ENCODE measurements around the gene SPARCL1.

Gene SPARCL1

GRCh38 chr4:87481377-87481776 lies 47.8 kb downstream of the SPARCL1 start (continued):
- TF ChIP-seq PPARA (CRISPR knock-in tag; IDR thresholded peaks at IDR 0.05; ENCODE audit: borderline replicate concordance) (no peak), TCF4 (CRISPR knock-in tag; IDR thresholded peaks at IDR 0.05; ENCODE audit: borderline replicate concordance) (no peak), BACH2 (CRISPR knock-in tag; IDR thresholded peaks at IDR 0.05; ENCODE audit: borderline replicate concordance) (no peak), ZNF565 (CRISPR knock-in tag; conservative IDR thresholded peaks at IDR 0.05; ENCODE audit: low read depth) (no peak)
- TF ChIP-seq, protein P1, sequence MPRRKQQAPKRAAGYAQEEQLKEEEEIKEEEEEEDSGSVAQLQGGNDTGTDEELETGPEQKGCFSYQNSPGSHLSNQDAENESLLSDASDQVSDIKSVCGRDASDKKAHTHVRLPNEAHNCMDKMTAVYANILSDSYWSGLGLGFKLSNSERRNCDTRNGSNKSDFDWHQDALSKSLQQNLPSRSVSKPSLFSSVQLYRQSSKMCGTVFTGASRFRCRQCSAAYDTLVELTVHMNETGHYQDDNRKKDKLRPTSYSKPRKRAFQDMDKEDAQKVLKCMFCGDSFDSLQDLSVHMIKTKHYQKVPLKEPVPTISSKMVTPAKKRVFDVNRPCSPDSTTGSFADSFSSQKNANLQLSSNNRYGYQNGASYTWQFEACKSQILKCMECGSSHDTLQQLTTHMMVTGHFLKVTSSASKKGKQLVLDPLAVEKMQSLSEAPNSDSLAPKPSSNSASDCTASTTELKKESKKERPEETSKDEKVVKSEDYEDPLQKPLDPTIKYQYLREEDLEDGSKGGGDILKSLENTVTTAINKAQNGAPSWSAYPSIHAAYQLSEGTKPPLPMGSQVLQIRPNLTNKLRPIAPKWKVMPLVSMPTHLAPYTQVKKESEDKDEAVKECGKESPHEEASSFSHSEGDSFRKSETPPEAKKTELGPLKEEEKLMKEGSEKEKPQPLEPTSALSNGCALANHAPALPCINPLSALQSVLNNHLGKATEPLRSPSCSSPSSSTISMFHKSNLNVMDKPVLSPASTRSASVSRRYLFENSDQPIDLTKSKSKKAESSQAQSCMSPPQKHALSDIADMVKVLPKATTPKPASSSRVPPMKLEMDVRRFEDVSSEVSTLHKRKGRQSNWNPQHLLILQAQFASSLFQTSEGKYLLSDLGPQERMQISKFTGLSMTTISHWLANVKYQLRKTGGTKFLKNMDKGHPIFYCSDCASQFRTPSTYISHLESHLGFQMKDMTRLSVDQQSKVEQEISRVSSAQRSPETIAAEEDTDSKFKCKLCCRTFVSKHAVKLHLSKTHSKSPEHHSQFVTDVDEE (CRISPR knock-in tag; IDR thresholded peaks at IDR 0.05): no peak

- TF ChIP-seq PPARA (CRISPR knock-in tag; IDR thresholded peaks at IDR 0.05; ENCODE audit: borderline replicate concordance): no peak
- no peak for TF ChIP-seq ZNF565 (CRISPR knock-in tag; conservative IDR thresholded peaks at IDR 0.05; ENCODE audit: low read depth)
- TF ChIP-seq, protein P2, sequence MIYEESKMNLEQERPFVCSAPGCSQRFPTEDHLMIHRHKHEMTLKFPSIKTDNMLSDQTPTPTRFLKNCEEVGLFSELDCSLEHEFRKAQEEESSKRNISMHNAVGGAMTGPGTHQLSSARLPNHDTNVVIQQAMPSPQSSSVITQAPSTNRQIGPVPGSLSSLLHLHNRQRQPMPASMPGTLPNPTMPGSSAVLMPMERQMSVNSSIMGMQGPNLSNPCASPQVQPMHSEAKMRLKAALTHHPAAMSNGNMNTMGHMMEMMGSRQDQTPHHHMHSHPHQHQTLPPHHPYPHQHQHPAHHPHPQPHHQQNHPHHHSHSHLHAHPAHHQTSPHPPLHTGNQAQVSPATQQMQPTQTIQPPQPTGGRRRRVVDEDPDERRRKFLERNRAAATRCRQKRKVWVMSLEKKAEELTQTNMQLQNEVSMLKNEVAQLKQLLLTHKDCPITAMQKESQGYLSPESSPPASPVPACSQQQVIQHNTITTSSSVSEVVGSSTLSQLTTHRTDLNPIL (CRISPR knock-in tag; IDR thresholded peaks at IDR 0.05; ENCODE audit: low read depth): no peak
- no peak for TF ChIP-seq BACH2 (CRISPR knock-in tag; IDR thresholded peaks at IDR 0.05; ENCODE audit: borderline replicate concordance)
- TF ChIP-seq ESRRG (CRISPR knock-in tag; IDR thresholded peaks at IDR 0.05): no peak
- TF ChIP-seq SNAI2 (CRISPR knock-in tag; IDR thresholded peaks at IDR 0.05): no peak
- TF ChIP-seq, protein P1 (CRISPR knock-in tag; IDR thresholded peaks at IDR 0.05): no peak
- TF ChIP-seq CSDC2 (CRISPR knock-in tag; IDR thresholded peaks at IDR 0.05): no peak
- TF ChIP-seq ZNF8 (CRISPR knock-in tag; IDR thresholded peaks at IDR 0.05): no peak
- TF ChIP-seq, protein P3, sequence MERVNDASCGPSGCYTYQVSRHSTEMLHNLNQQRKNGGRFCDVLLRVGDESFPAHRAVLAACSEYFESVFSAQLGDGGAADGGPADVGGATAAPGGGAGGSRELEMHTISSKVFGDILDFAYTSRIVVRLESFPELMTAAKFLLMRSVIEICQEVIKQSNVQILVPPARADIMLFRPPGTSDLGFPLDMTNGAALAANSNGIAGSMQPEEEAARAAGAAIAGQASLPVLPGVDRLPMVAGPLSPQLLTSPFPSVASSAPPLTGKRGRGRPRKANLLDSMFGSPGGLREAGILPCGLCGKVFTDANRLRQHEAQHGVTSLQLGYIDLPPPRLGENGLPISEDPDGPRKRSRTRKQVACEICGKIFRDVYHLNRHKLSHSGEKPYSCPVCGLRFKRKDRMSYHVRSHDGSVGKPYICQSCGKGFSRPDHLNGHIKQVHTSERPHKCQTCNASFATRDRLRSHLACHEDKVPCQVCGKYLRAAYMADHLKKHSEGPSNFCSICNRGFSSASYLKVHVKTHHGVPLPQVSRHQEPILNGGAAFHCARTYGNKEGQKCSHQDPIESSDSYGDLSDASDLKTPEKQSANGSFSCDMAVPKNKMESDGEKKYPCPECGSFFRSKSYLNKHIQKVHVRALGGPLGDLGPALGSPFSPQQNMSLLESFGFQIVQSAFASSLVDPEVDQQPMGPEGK (CRISPR knock-in tag; IDR thresholded peaks at IDR 0.05; ENCODE audit: borderline replicate concordance): no peak
- ATAC-seq: no peak
Observed at GRCh38 chr4:87478732-87479250, 50.4 kb downstream of the SPARCL1 start.

- no peak for ATAC-seq
- no peak for TF ChIP-seq BACH2 (CRISPR knock-in tag; IDR thresholded peaks at IDR 0.05; ENCODE audit: borderline replicate concordance)
- no peak for TF ChIP-seq ZNF8 (CRISPR knock-in tag; IDR thresholded peaks at IDR 0.05)
- no peak for TF ChIP-seq SNAI2 (CRISPR knock-in tag; IDR thresholded peaks at IDR 0.05)
- no peak for TF ChIP-seq RARB (CRISPR knock-in tag; IDR thresholded peaks at IDR 0.05)
- no peak for TF ChIP-seq OSR1 (CRISPR knock-in tag; IDR thresholded peaks at IDR 0.05)
- TF ChIP-seq, protein P4, sequence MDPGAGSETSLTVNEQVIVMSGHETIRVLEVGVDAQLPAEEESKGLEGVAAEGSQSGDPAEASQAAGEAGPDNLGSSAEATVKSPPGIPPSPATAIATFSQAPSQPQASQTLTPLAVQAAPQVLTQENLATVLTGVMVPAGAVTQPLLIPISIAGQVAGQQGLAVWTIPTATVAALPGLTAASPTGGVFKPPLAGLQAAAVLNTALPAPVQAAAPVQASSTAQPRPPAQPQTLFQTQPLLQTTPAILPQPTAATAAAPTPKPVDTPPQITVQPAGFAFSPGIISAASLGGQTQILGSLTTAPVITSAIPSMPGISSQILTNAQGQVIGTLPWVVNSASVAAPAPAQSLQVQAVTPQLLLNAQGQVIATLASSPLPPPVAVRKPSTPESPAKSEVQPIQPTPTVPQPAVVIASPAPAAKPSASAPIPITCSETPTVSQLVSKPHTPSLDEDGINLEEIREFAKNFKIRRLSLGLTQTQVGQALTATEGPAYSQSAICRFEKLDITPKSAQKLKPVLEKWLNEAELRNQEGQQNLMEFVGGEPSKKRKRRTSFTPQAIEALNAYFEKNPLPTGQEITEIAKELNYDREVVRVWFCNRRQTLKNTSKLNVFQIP (CRISPR knock-in tag; IDR thresholded peaks at IDR 0.05; ENCODE audit: borderline replicate concordance, low read depth): no peak
- no peak for TF ChIP-seq CSDC2 (CRISPR knock-in tag; IDR thresholded peaks at IDR 0.05)
- TF ChIP-seq PPARA (CRISPR knock-in tag; IDR thresholded peaks at IDR 0.05; ENCODE audit: borderline replicate concordance): no peak
- TF ChIP-seq, protein P2 (CRISPR knock-in tag; IDR thresholded peaks at IDR 0.05; ENCODE audit: low read depth): no peak
- no peak for TF ChIP-seq TOX (CRISPR knock-in tag; IDR thresholded peaks at IDR 0.05; ENCODE audit: borderline replicate concordance)
- TF ChIP-seq, protein P1 (CRISPR knock-in tag; IDR thresholded peaks at IDR 0.05): no peak
- no peak for TF ChIP-seq TCF4 (CRISPR knock-in tag; IDR thresholded peaks at IDR 0.05; ENCODE audit: borderline replicate concordance)
- TF ChIP-seq, protein P3 (CRISPR knock-in tag; IDR thresholded peaks at IDR 0.05; ENCODE audit: borderline replicate concordance): no peak
- no peak for TF ChIP-seq ZFP30 (CRISPR knock-in tag; IDR thresholded peaks at IDR 0.05)
- no peak for TF ChIP-seq ISL1 (CRISPR knock-in tag; IDR thresholded peaks at IDR 0.05)
- no peak for TF ChIP-seq ZNF70 (CRISPR knock-in tag; IDR thresholded peaks at IDR 0.05)
Observed at GRCh38 chr4:87476934-87477333, 52.2 kb downstream of the SPARCL1 start.

All from SK-N-SH treated with all-trans-retinoic acid at 6 μM for 48 hours (cell line).